ENCODE results near the gene MACROD2.

GRCh38 chr20:15940127-15940526 is 1944.8 kb downstream of the MACROD2 start:
- no peak for TF ChIP-seq POLR2A (IDR thresholded peaks at IDR 0.05)
- no peak for TF ChIP-seq CTCF (IDR thresholded peaks at IDR 0.05)
